Mucosa of rectum (tissue), 2 donors: Measurements from ENCODE around the gene MT1E.
"Not testable (repeated sequence)": the region's sequence is repeated elsewhere in the genome, so short reads cannot be mapped to it uniquely, and the experiment has no call there.

Experiments
- H3K27ac ChIP-seq, 2 donors: one replicate each; pipeline ENCODE4 v1.7.0; 2013; ENCODE audit warnings: inconsistent platforms in 2 of 2, low read depth in 2 of 2, low read length in 2 of 2
- H3K27me3 ChIP-seq, 2 donors: one replicate each; pipeline ENCODE4 v1.7.0; 2013; ENCODE audit warnings: low read length in 2 of 2; ENCODE audit not compliant: control insufficient read depth in 2 of 2, insufficient read depth in 2 of 2
- H3K36me3 ChIP-seq, 2 donors: one replicate each; pipeline ENCODE4 v1.7.0; 2013; ENCODE audit warnings: low read length in 2 of 2; ENCODE audit not compliant: control insufficient read depth in 2 of 2, insufficient read depth in 2 of 2
- H3K4me1 ChIP-seq, 2 donors: one replicate each; pipeline ENCODE4 v1.7.0; 2013; ENCODE audit warnings: low read length in 2 of 2, mild to moderate bottlenecking in 1 of 2; ENCODE audit not compliant: control insufficient read depth in 2 of 2, insufficient read depth in 2 of 2
- H3K4me3 ChIP-seq, 2 donors: one replicate each; pipeline ENCODE4 v1.7.0; 2013; ENCODE audit warnings: low read length in 2 of 2
- H3K9ac ChIP-seq, 2 donors: one replicate each; pipeline ENCODE4 v1.7.0; 2013; ENCODE audit warnings: low read length in 2 of 2, low read depth in 1 of 2, mild to moderate bottlenecking in 1 of 2
- H3K9me3 ChIP-seq, 2 donors: one replicate each; pipeline ENCODE4 v1.7.0; 2013; ENCODE audit warnings: low read length in 2 of 2; ENCODE audit not compliant: control insufficient read depth in 2 of 2
- donor health status: healthy.
- donor health status: Normal muscosa, but diverticular disease.

Gene MT1E

GRCh38 chr16:56658327-56658875, 32.8 kb downstream of the MT1E start:
- Histone ChIP-seq H3K27ac (peak overlapping the region; percentile 84 to 91), H3K4me1 (peaks cover 6 to 16% of the 10 kb centered on the region in 2 donors), H3K4me3 (peak overlapping the region; percentile 82 to 88), H3K9ac (peak overlapping the region; percentile 76 to 89), H3K27me3 (peaks cover 0 to 2% of the 10 kb centered on the region in 2 donors), H3K9me3 (no peaks in the 10 kb centered on the region), H3K36me3 (peaks cover 7 to 9% of the 10 kb centered on the region in 2 donors)

- Histone ChIP-seq H3K9ac (no peak overlapping the region), H3K27ac (no peak overlapping the region), H3K4me1 (peaks cover 11 to 17% of the 10 kb centered on the region in 2 donors), H3K36me3 (peaks cover 7 to 9% of the 10 kb centered on the region in 2 donors), H3K27me3 (peaks cover 4 to 8% of the 10 kb centered on the region in 2 donors), H3K9me3 (no peaks in the 10 kb centered on the region), H3K4me3 (peak overlapping the region in 1 of 2 donors; percentile 12)
These were observed 37.1 kb downstream of the MT1E start for GRCh38 chr16:56662357-56663354.

DNA sequence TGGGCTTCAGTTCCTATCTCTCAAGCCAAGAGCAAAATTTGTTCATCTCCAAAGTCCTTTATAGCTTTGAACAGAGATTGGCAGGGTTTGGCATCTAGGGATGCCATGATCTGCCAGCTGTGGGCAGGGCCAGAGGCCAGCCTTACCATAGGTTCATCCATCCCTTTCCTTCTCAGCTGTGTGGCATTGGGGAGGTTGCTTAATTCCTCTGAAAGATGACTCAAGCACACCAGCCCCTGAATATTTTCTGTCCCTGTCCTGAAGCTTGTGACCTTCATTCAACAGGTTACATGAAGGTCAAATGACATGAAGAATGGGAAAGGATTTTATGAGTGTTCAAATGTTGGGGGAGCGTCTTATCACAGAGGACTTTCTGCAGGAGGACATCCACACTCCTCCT, 38.9 kb downstream of the MT1E start:
- Histone ChIP-seq H3K4me3 (no peak overlapping the region), H3K9ac (no peak overlapping the region), H3K27me3 (peaks cover 21% of the 10 kb centered on the region in 2 donors), H3K4me1 (peaks cover 20 to 25% of the 10 kb centered on the region in 2 donors), H3K36me3 (peaks cover 7 to 9% of the 10 kb centered on the region in 2 donors), H3K27ac (no peak overlapping the region), H3K9me3 (no peaks in the 10 kb centered on the region)

- not testable (repeated sequence) for H3K9me3 ChIP-seq, H3K36me3 ChIP-seq, H3K27ac ChIP-seq, H3K9ac ChIP-seq, H3K4me3 ChIP-seq
- peaks cover 25 to 29% of the 10 kb centered on the region in 2 donors for H3K27me3 ChIP-seq
- H3K4me1 ChIP-seq = peaks cover 27 to 31% of the 10 kb centered on the region in 2 donors
These were observed 40.0 kb downstream of the MT1E start for GRCh38 chr16:56665286-56666261.

GRCh38 chr16:56667581-56668571, 42.3 kb downstream of the MT1E start, which contains the start of gene MT1G:
Gene MT1G, minus strand, starts transcription at chr16:56668065. Its CDS starts 72 bp downstream, at chr16:56667993.
- peak within 1 kb of the TSS; percentile 75 to 84 for H3K9ac ChIP-seq
- no peaks in the 10 kb centered on the region for H3K36me3 ChIP-seq
- no peaks in the 10 kb centered on the region for H3K9me3 ChIP-seq
- H3K4me1 ChIP-seq = peaks cover 27 to 31% of the 10 kb centered on the region in 2 donors
- peaks cover 22 to 36% of the 10 kb centered on the region in 2 donors for H3K27me3 ChIP-seq
- H3K27ac ChIP-seq = peak within 1 kb of the TSS; percentile 84
- peak within 1 kb of the TSS; percentile 80 to 82 for H3K4me3 ChIP-seq

- Histone ChIP-seq H3K36me3 (no peaks in the 10 kb centered on the region), H3K27me3 (peaks cover 21 to 37% of the 10 kb centered on the region in 2 donors), H3K9ac (peak within 1 kb of the TSS; percentile 56 to 75), H3K27ac (peak within 1 kb of the TSS; percentile 84), H3K4me3 (peak within 1 kb of the TSS; percentile 47 to 62), H3K9me3 (no peaks in the 10 kb centered on the region), H3K4me1 (peaks cover 27 to 31% of the 10 kb centered on the region in 2 donors)
These were observed 43.6 kb downstream of the MT1E start, which contains the start of gene MT1H for GRCh38 chr16:56669005-56669839. Gene MT1H, plus strand, starts transcription at chr16:56669814. Its CDS starts 71 bp downstream, at chr16:56669885.

GRCh38 chr16:56669840-56670619, 44.4 kb downstream of the MT1E start:
- Histone ChIP-seq H3K36me3 (no peaks in the 10 kb centered on the region), H3K27me3 (peaks cover 17 to 35% of the 10 kb centered on the region in 2 donors), H3K9me3 (no peaks in the 10 kb centered on the region), H3K27ac (peak overlapping the region in 1 of 2 donors; percentile 56), H3K4me1 (peaks cover 27 to 31% of the 10 kb centered on the region in 2 donors), H3K9ac (peak overlapping the region; percentile 56 to 75), H3K4me3 (peak overlapping the region; percentile 24 to 62)

DNA sequence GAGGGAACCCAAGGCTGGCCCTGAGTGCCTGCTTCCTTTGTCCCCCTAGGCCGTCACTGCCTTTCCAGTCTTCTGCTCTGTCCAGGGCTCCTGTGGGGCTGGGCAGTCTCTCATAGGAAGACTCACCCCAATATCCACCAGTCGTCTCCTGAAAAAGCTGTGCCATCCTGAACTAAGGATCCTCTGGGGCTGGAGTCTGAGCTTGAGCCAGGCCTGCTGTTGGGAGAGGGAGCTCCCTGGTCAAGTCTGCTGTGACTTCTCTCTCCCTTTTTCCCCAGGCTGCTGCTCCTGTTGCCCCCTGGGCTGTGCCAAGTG, 45.0 kb downstream of the MT1E start:
- Histone ChIP-seq H3K36me3 (no peaks in the 10 kb centered on the region), H3K9ac (no peak overlapping the region), H3K4me1 (peaks cover 27 to 31% of the 10 kb centered on the region in 2 donors), H3K27me3 (peaks cover 17 to 35% of the 10 kb centered on the region in 2 donors), H3K27ac (no peak overlapping the region), H3K9me3 (no peaks in the 10 kb centered on the region), H3K4me3 (no peak overlapping the region)
